Mesothelial cell of epicardium (in vitro differentiated cells): ENCODE results near the gene ZIC2. TPM values are rescaled to one million over a fixed set of nuclear protein-coding genes. Genes with fewer than 3 reads are reported as not detected.

Source experiments
- DNase-seq, 2 experiments: peaks; one replicate each; pipeline ENCODE4 v3.0.0; 2021; ENCODE audit warnings: low spot score in 2 of 2; ENCODE audit not compliant: unreplicated experiment in 2 of 2
- H3K27ac Mint-ChIP-seq: 2 replicates; pipeline ENCODE4 v1.8.0; 2021; ENCODE audit warnings: mixed read lengths
- H3K27me3 Mint-ChIP-seq: 2 replicates; pipeline ENCODE4 v1.8.0; 2021; ENCODE audit warnings: low read depth, mixed read lengths
- H3K36me3 Mint-ChIP-seq: 2 replicates; pipeline ENCODE4 v1.8.0; 2021; ENCODE audit warnings: mixed read lengths
- H3K4me1 Mint-ChIP-seq: 2 replicates; pipeline ENCODE4 v1.8.0; 2021; ENCODE audit warnings: mixed read lengths
- H3K4me3 Mint-ChIP-seq: 2 replicates; pipeline ENCODE4 v1.8.0; 2021; ENCODE audit warnings: mild to moderate bottlenecking, moderate library complexity, mixed read lengths
- H3K9me3 Mint-ChIP-seq: 2 replicates; pipeline ENCODE4 v1.8.0; 2021; ENCODE audit warnings: mixed read lengths
- CTCF ChIP-seq: fragments of 200-600 bp; sonication (generic); IDR thresholded peaks from one replicate; pipeline ENCODE4 v1.5.0; 2021; ENCODE audit warnings: antibody characterized with exemption; ENCODE audit not compliant: unreplicated experiment
- total RNA-seq: library from RNA; stranded (reverse); gene quantifications from 3 replicates; pipeline ENCODE4 v1.2.1, GENCODE V29; 2021

Gene ZIC2
- total RNA-seq, 1 donor from 2014 or later = not detected

DNA sequence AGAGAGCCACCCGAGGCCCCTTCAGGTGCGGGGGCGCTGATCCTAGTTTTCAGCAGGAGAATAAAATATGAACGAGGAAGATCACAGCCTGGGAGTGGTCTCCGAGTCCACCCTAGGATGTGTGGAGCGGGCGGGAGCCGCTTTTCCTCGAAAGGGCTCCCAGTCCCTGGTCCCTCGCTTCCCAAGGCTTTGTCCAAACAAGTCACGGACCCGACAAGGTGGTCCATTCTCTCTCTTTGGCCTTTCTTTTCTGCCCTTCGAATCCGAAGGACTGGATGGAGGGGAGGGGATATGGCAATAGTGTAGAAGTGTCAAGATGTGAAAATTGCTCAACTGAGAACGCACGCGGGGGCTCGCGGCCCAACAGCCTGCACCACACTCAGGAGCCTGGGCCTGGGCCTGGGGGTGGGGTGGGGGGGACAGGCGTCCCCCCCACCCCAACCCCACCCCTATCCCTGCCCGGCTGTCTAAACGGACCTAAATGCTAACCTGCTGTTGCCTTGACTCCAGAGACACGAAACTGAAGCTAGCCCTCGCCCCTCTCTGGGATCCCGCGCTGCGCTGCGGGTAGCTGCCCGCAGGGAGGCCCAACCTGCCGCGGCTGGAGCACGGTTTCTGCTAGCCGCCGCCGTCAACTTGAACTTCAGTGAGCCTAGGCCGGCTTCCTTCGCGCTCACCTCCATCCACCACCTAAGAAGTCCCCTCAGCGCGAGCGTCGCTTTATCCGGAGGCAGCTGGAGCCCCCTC is 7.1 kb downstream of the ZIC2 start:
- Mint-ChIP-seq H3K27me3 (peaks cover 94% of the 10 kb centered on the region), H3K4me3 (no peak overlapping the region), H3K4me1 (peaks cover 5% of the 10 kb centered on the region), H3K27ac (no peak overlapping the region), H3K9me3 (no peaks in the 10 kb centered on the region), H3K36me3 (no peaks in the 10 kb centered on the region)
- no peak for TF ChIP-seq CTCF
- no peak for DNase-seq

- H3K4me3 Mint-ChIP-seq = no peak overlapping the region
- H3K27ac Mint-ChIP-seq = no peak overlapping the region
- peaks cover 3% of the 10 kb centered on the region for H3K4me1 Mint-ChIP-seq
- TF ChIP-seq CTCF = no peak
- no peaks in the 10 kb centered on the region for H3K36me3 Mint-ChIP-seq
- H3K9me3 Mint-ChIP-seq = no peaks in the 10 kb centered on the region
- H3K27me3 Mint-ChIP-seq = peaks cover 94% of the 10 kb centered on the region
- DNase-seq = no peak
These were observed 7.9 kb downstream of the ZIC2 start for GRCh38 chr13:99989276-99990125.

- Mint-ChIP-seq H3K36me3 (no peaks in the 10 kb centered on the region), H3K4me3 (no peak overlapping the region), H3K4me1 (peaks cover 3% of the 10 kb centered on the region), H3K9me3 (no peaks in the 10 kb centered on the region), H3K27ac (no peak overlapping the region), H3K27me3 (peaks cover 98% of the 10 kb centered on the region)
- DNase-seq = no peak
- no peak for TF ChIP-seq CTCF
These were observed 8.8 kb downstream of the ZIC2 start for GRCh38 chr13:99990126-99990977.

- Mint-ChIP-seq H3K4me1 (no peaks in the 10 kb centered on the region), H3K27ac (no peak overlapping the region), H3K27me3 (peaks cover 100% of the 10 kb centered on the region), H3K4me3 (no peak overlapping the region), H3K36me3 (no peaks in the 10 kb centered on the region), H3K9me3 (no peaks in the 10 kb centered on the region)
- no peak for TF ChIP-seq CTCF
- DNase-seq = no peak
These were observed 9.6 kb downstream of the ZIC2 start for GRCh38 chr13:99991013-99991827.
